ENCODE measurements around the gene ISG20. TPM values are rescaled to one million over a fixed set of nuclear protein-coding genes. Genes with fewer than 3 reads are reported as not detected.

Gene ISG20
- total RNA-seq, 1 experiment from 2014 or later: 9.7 TPM

GRCh38 chr15:88604381-88605188 lies 34.2 kb upstream of the ISG20 start:
- H3K4me3 Mint-ChIP-seq (ENCODE audit: unreplicated experiment): no peak overlapping the region
- peaks cover 63% of the 10 kb centered on the region for H3K27me3 Mint-ChIP-seq (ENCODE audit: insufficient read depth, unreplicated experiment)
- no peak for DNase-seq (ENCODE audit: unreplicated experiment)
- intact Hi-C loops (cut with micrococcal nuclease): no loop called here
- no peak for TF ChIP-seq CTCF (IDR thresholded peaks at IDR 0.05; ENCODE audit: unreplicated experiment)
- no peaks in the 10 kb centered on the region for H3K36me3 Mint-ChIP-seq (ENCODE audit: insufficient read depth, unreplicated experiment)
- H3K27ac Mint-ChIP-seq (ENCODE audit: low read depth, unreplicated experiment): no peak overlapping the region
- H3K9me3 Mint-ChIP-seq (ENCODE audit: unreplicated experiment): no peaks in the 10 kb centered on the region
- BruUV-seq (replicated peaks): no TSS peak
- H3K4me1 Mint-ChIP-seq (ENCODE audit: insufficient read depth, unreplicated experiment): no peaks in the 10 kb centered on the region
- CTCF ChIA-PET: no interaction called here
- POLR2A ChIA-PET: no interaction called here

- ChIA-PET CTCF (no interaction called here), POLR2A (no interaction called here)
- H3K36me3 Mint-ChIP-seq (ENCODE audit: insufficient read depth, unreplicated experiment): no peaks in the 10 kb centered on the region
- intact Hi-C loops (cut with micrococcal nuclease): no loop called here
- no peak for DNase-seq (ENCODE audit: unreplicated experiment)
- no peak for TF ChIP-seq CTCF (IDR thresholded peaks at IDR 0.05; ENCODE audit: unreplicated experiment)
- H3K27me3 Mint-ChIP-seq (ENCODE audit: insufficient read depth, unreplicated experiment): peaks cover 72% of the 10 kb centered on the region
- no peak overlapping the region for H3K4me3 Mint-ChIP-seq (ENCODE audit: unreplicated experiment)
- no peaks in the 10 kb centered on the region for H3K4me1 Mint-ChIP-seq (ENCODE audit: insufficient read depth, unreplicated experiment)
- no TSS peak for BruUV-seq (replicated peaks)
- H3K27ac Mint-ChIP-seq (ENCODE audit: low read depth, unreplicated experiment): no peak overlapping the region
- H3K9me3 Mint-ChIP-seq (ENCODE audit: unreplicated experiment): no peaks in the 10 kb centered on the region
Measured at GRCh38 chr15:88605189-88606069, 33.4 kb upstream of the ISG20 start.

- no TSS peak for BruUV-seq (replicated peaks)
- ChIA-PET CTCF (no interaction called here), POLR2A (no interaction called here)
- DNase-seq (ENCODE audit: unreplicated experiment): no peak
- no peak for TF ChIP-seq CTCF (IDR thresholded peaks at IDR 0.05; ENCODE audit: unreplicated experiment)
- Mint-ChIP-seq H3K27me3 (ENCODE audit: insufficient read depth, unreplicated experiment) (peaks cover 80% of the 10 kb centered on the region), H3K4me1 (ENCODE audit: insufficient read depth, unreplicated experiment) (no peaks in the 10 kb centered on the region), H3K4me3 (ENCODE audit: unreplicated experiment) (no peak overlapping the region), H3K36me3 (ENCODE audit: insufficient read depth, unreplicated experiment) (no peaks in the 10 kb centered on the region), H3K9me3 (ENCODE audit: unreplicated experiment) (no peaks in the 10 kb centered on the region), H3K27ac (ENCODE audit: low read depth, unreplicated experiment) (no peak overlapping the region)
- intact Hi-C loops (cut with micrococcal nuclease): no loop called here
Measured at GRCh38 chr15:88606070-88606794, 32.6 kb upstream of the ISG20 start.

- no peak for TF ChIP-seq CTCF (IDR thresholded peaks at IDR 0.05; ENCODE audit: unreplicated experiment)
- no peaks in the 10 kb centered on the region for H3K36me3 Mint-ChIP-seq (ENCODE audit: insufficient read depth, unreplicated experiment)
- no peak for DNase-seq (ENCODE audit: unreplicated experiment)
- ChIA-PET POLR2A (no interaction called here), CTCF (no interaction called here)
- BruUV-seq (replicated peaks): no TSS peak
- peaks cover 84% of the 10 kb centered on the region for H3K27me3 Mint-ChIP-seq (ENCODE audit: insufficient read depth, unreplicated experiment)
- intact Hi-C loops (cut with micrococcal nuclease): no loop called here
- no peak overlapping the region for H3K4me3 Mint-ChIP-seq (ENCODE audit: unreplicated experiment)
- H3K9me3 Mint-ChIP-seq (ENCODE audit: unreplicated experiment): no peaks in the 10 kb centered on the region
- H3K4me1 Mint-ChIP-seq (ENCODE audit: insufficient read depth, unreplicated experiment): no peaks in the 10 kb centered on the region
- H3K27ac Mint-ChIP-seq (ENCODE audit: low read depth, unreplicated experiment): no peak overlapping the region
Measured at GRCh38 chr15:88607951-88608350, 30.9 kb upstream of the ISG20 start.

Measured in MCF 10A (cell line).